ENCODE results near the gene CMSS1.

Gene CMSS1

DNA sequence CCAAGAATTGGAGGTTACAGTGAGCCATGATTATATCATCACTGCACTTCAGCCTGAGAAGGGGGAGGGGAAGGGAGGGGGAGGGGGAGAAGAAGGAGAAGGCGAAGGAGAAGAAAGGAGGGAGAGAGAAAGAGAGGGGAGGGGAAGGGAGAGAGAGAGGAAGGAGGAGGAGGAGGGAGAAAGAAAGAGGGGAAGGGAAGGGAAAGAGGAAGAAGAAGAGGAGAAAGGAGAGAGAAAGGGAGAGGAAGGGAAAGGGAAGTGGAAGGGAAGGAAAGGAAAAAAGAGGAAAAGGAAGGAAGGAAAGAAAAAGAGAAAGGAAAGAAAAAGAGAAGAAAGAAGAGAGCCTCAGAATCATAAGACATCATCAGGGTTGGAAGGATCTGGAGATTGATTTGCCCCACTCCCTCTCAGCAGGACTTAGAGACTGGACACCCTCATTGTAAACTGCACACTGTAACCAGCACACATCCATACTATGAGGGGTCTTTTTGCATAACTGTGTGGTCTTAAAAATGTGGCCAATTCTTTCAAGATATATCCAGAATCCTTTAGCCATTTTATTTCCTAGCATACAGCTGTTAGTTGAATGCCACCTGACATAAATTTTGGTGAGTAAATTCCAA lies 130.9 kb downstream of the CMSS1 start:
- H3K27ac ChIP-seq, result no peak overlapping the region
- TF ChIP-seq ZFX (IDR thresholded peaks at IDR 0.05), result no peak
- no peak for TF ChIP-seq CTCF (conservative IDR thresholded peaks at IDR 0.05)

DNA sequence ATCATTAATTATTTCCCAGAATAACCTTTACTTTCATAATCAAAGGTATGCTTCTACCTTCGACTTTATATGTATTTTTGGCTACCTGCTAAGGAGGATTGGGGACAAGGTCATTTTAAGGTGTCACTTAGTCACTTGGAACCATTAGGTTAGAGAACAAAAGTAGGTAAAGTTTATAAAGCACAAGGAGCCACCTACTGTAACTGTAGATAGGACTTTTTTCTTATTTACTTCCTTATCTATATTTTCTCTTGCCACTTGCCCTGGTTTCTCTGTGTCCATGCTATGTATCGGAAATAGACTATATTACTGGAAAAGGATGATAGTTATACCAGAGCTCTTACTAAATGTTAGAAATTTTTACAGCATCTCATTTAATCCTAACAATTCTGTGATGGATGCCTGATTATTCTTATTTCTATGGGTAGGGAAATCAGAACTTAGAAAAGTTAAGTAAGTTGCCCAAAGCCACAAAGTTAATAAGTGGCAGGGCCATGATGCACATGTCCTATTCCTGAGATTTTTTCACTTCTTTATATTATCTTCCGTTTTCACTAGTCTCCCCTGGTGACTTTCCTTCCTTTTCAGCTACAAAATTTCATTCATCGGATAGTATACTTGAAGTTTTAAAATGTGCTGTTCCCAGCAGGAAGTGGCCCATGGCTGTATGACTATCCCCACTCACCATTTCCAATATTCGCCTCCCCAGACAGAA lies 132.5 kb downstream of the CMSS1 start:
- no peak overlapping the region for H3K27ac ChIP-seq
- no peak for TF ChIP-seq ZFX (IDR thresholded peaks at IDR 0.05)
- no peak for TF ChIP-seq CTCF (conservative IDR thresholded peaks at IDR 0.05)

DNA sequence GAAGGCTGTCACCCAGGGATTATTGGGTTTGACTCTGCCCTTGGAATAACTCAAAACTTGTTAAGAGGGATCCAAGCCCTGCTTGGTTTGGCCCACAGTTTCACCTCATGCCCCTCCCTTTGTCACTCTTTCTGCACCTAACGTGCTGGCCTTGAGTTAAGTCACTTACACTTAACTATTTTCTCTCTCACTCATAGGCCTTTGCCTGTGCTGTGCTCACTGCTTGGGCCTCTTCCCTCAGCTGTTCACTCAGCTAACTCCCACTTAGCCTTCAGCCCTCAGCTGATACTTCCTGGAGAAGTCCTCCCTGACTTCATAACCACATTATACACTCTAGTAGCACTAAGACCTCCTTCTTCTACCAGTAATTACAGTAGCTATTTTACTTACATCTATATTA lies 133.3 kb downstream of the CMSS1 start:
- no peak for TF ChIP-seq CTCF (conservative IDR thresholded peaks at IDR 0.05)
- no peak for TF ChIP-seq ZFX (IDR thresholded peaks at IDR 0.05)

GRCh38 chr3:99951701-99952100 lies 134.0 kb downstream of the CMSS1 start:
- no peak overlapping the region for H3K27ac ChIP-seq
- TF ChIP-seq ZFX (IDR thresholded peaks at IDR 0.05) (no peak), CTCF (conservative IDR thresholded peaks at IDR 0.05) (no peak)

More for the DNA sequence above, 133.3 kb downstream of the CMSS1 start:
- no peak overlapping the region for H3K27ac ChIP-seq

GRCh38 chr3:99952306-99952705 lies 134.6 kb downstream of the CMSS1 start:
- TF ChIP-seq ZFX (IDR thresholded peaks at IDR 0.05) (no peak), CTCF (conservative IDR thresholded peaks at IDR 0.05) (no peak)
- no peak overlapping the region for H3K27ac ChIP-seq

DNA sequence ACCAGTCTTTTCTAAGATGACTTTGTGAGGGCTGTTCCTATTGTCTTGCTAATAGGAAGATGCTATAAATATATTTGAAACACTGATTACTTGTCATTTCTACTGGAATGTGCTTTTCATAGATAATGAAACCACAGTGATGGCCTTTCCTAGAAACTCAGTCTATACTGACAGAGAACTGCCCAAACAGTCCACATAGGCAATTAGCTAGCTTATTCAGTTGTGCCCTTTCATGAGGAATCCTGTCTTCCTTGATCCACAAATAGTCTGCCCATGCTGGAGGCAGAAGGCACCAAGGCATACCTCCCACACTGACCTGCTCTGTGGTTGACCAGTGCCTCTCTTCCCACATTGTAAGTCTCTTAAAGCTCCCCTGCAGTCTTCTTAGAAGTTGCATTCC lies 135.9 kb downstream of the CMSS1 start:
- no peak overlapping the region for H3K27ac ChIP-seq
- TF ChIP-seq ZFX (IDR thresholded peaks at IDR 0.05) (no peak), CTCF (conservative IDR thresholded peaks at IDR 0.05) (no peak)

GRCh38 chr3:99954914-99955644 lies 137.4 kb downstream of the CMSS1 start:
- no peak for TF ChIP-seq CTCF (conservative IDR thresholded peaks at IDR 0.05)
- TF ChIP-seq ZFX (IDR thresholded peaks at IDR 0.05), result no peak
- no peak overlapping the region for H3K27ac ChIP-seq

Data from C4-2B (cell line).